Mesendoderm (in vitro differentiated cells): Measurements from ENCODE around the gene ACBD7.

Experiments used
- DNase-seq: peaks from one replicate; pipeline ENCODE4 v3.0.0; 2013
- H2AK5ac ChIP-seq: 2 replicates; pipeline ENCODE4 v1.6.1; 2013; ENCODE audit warnings: low read length, inconsistent platforms
- H2BK120ac ChIP-seq: 2 replicates; pipeline ENCODE4 v1.6.1; 2013; ENCODE audit warnings: low read depth, mild to moderate bottlenecking, low read length, moderate library complexity, mixed read lengths
- H2BK15ac ChIP-seq: replicated peaks from 2 replicates; pipeline ENCODE4 v1.6.1; 2013; ENCODE audit warnings: low read depth, mild to moderate bottlenecking, moderate library complexity
- H2BK5ac ChIP-seq: 2 replicates; pipeline ENCODE4 v1.6.1; 2013; ENCODE audit warnings: low read length, inconsistent platforms
- H3K18ac ChIP-seq: 2 replicates; pipeline ENCODE4 v1.6.1; 2013; ENCODE audit warnings: mild to moderate bottlenecking, low read length, mixed read lengths
- H3K23ac ChIP-seq: one replicate; pipeline ENCODE4 v1.6.1; 2013; ENCODE audit warnings: low read length
- H3K27ac ChIP-seq: 2 replicates; pipeline ENCODE4 v1.5.1; 2013; ENCODE audit warnings: low read depth, mild to moderate bottlenecking, inconsistent platforms, low read length, moderate library complexity
- H3K27me3 ChIP-seq: 2 replicates; pipeline ENCODE4 v1.6.1; 2013; ENCODE audit warnings: low read length, control low read depth, mild to moderate bottlenecking, inconsistent platforms; ENCODE audit not compliant: insufficient read depth, poor library complexity
- H3K36me3 ChIP-seq: 2 replicates; pipeline ENCODE4 v1.6.1; 2013; ENCODE audit warnings: low read length, inconsistent platforms; ENCODE audit not compliant: control insufficient read depth, insufficient read depth
- H3K4ac ChIP-seq: one replicate; pipeline ENCODE4 v1.6.1; 2013; ENCODE audit warnings: low read depth, mild to moderate bottlenecking, low read length, moderate library complexity
- H3K4me1 ChIP-seq: 2 replicates; pipeline ENCODE4 v1.6.1; 2013; ENCODE audit warnings: low read depth, low read length, inconsistent platforms; ENCODE audit not compliant: control insufficient read depth
- H3K4me2 ChIP-seq: 2 replicates; pipeline ENCODE4 v1.6.1; 2013; ENCODE audit warnings: low read length
- H3K4me3 ChIP-seq: 2 replicates; pipeline ENCODE4 v1.5.1; 2013; ENCODE audit warnings: mild to moderate bottlenecking, low read length
- H3K56ac ChIP-seq: one replicate; pipeline ENCODE4 v1.6.1; 2013; ENCODE audit warnings: low read length
- H3K79me1 ChIP-seq: 2 replicates; pipeline ENCODE4 v1.6.1; 2013; ENCODE audit warnings: low read length, inconsistent platforms
- H3K79me2 ChIP-seq: 2 replicates; pipeline ENCODE4 v1.6.1; 2013; ENCODE audit warnings: mild to moderate bottlenecking, low read length; ENCODE audit not compliant: control insufficient read depth, insufficient read depth
- H3K9ac ChIP-seq: 2 replicates; pipeline ENCODE4 v1.6.1; 2013; ENCODE audit warnings: low read length, inconsistent platforms
- H4K5ac ChIP-seq: one replicate; pipeline ENCODE4 v1.6.1; 2013; ENCODE audit warnings: low read length
- H4K8ac ChIP-seq: one replicate; pipeline ENCODE4 v1.6.1; 2013; ENCODE audit warnings: low read depth, mild to moderate bottlenecking, control low read depth, low read length, moderate library complexity
- WGBS: extraction: QIAGEN DNeasy Blood & Tissue Kit; methylation state at CpG from one replicate; pipeline ENCODE4 v1.1.7; 2013; ENCODE audit warnings: low lambda C conversion rate, missing lambda C conversion rate; ENCODE audit not compliant: insufficient coverage; ENCODE audit errors: extremely low coverage; 5-methylcytosine and 5-hydroxymethylcytosine counted together

The ACBD7 gene

GRCh38 chr10:15049533-15049932, 39.0 kb downstream of the ACBD7 start:
- Histone ChIP-seq H3K79me1 (no peaks in the 10 kb centered on the region), H4K8ac (no peak overlapping the region), H3K79me2 (no peaks in the 10 kb centered on the region), H3K36me3 (no peaks in the 10 kb centered on the region), H3K9ac (no peak overlapping the region), H3K4ac (no peak overlapping the region), H2BK120ac (no peak overlapping the region), H3K4me3 (no peak overlapping the region), H3K23ac (no peak overlapping the region), H2AK5ac (no peak overlapping the region), H3K18ac (no peak overlapping the region), H3K56ac (no peak overlapping the region), H3K27ac (no peak overlapping the region), H3K4me1 (no peaks in the 10 kb centered on the region), H2BK15ac (no peak overlapping the region), H2BK5ac (no peak overlapping the region), H3K4me2 (no peak overlapping the region), H3K27me3 (no peaks in the 10 kb centered on the region), H4K5ac (no peak overlapping the region)
- no peak for DNase-seq

DNA sequence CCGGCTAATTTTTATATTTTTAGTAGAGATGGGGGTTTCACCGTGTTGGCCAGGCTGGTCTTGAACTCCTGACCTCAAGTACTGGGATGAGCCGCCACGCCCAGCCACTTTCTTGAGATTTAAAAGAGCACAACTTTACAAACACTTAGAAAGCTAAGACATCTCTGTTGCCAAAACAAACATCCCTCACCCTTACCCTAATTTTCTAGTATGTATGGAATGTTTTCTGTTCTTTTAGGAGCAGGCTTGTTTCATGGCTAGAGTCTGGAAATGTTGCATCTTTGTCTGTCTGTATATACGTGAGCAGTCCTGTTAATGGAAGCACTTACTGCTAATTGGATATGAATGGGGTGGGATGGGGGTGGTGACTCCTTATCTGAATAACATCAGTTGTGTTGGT, 42.0 kb downstream of the ACBD7 start:
- Histone ChIP-seq H3K9ac (no peak overlapping the region), H3K4me1 (no peaks in the 10 kb centered on the region), H2BK5ac (no peak overlapping the region), H3K36me3 (no peaks in the 10 kb centered on the region), H3K27me3 (no peaks in the 10 kb centered on the region), H3K23ac (no peak overlapping the region), H3K4me2 (no peak overlapping the region), H3K27ac (no peak overlapping the region), H3K56ac (no peak overlapping the region), H2AK5ac (no peak overlapping the region), H4K8ac (no peak overlapping the region), H4K5ac (no peak overlapping the region), H3K4me3 (no peak overlapping the region), H3K18ac (no peak overlapping the region), H3K4ac (no peak overlapping the region), H2BK120ac (no peak overlapping the region), H3K79me2 (no peaks in the 10 kb centered on the region), H3K79me1 (no peaks in the 10 kb centered on the region), H2BK15ac (no peak overlapping the region)
- WGBS, result no CpG with 5 or more reads among the region's 5 CpGs
- peak; percentile 21 for DNase-seq

DNA sequence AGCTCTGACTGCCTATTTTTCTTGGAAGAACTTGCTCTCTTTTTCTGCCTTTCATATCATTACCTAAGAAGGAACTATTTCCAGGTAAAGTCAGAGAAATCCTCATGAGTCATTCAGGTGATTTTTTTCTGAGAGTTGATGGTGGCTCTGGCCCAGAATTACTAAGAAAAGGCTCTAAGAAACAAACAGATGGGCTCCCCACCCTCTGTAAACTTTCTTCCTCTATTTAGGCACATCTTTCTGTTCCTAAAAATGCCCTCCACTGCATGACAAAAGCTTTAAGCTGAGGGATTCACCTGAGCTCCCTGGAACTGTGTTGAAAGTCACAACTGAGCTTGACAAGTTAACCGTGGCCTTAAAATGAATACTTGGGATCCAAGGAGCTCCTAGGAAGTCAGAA, 43.2 kb downstream of the ACBD7 start:
- H3K36me3 ChIP-seq, result no peaks in the 10 kb centered on the region
- H3K4me2 ChIP-seq, result no peak overlapping the region
- no peak overlapping the region for H4K5ac ChIP-seq
- no peak overlapping the region for H3K18ac ChIP-seq
- no peaks in the 10 kb centered on the region for H3K4me1 ChIP-seq
- H3K56ac ChIP-seq, result no peak overlapping the region
- no peak overlapping the region for H3K4ac ChIP-seq
- no peak overlapping the region for H2BK5ac ChIP-seq
- H3K4me3 ChIP-seq, result no peak overlapping the region
- no peaks in the 10 kb centered on the region for H3K79me2 ChIP-seq
- no peak overlapping the region for H3K9ac ChIP-seq
- H2BK15ac ChIP-seq, result no peak overlapping the region
- H2BK120ac ChIP-seq, result no peak overlapping the region
- WGBS, result no CpG with 5 or more reads among the region's 1 CpG
- H2AK5ac ChIP-seq, result no peak overlapping the region
- no peak for DNase-seq
- no peak overlapping the region for H3K27ac ChIP-seq
- no peaks in the 10 kb centered on the region for H3K27me3 ChIP-seq
- H3K79me1 ChIP-seq, result no peaks in the 10 kb centered on the region
- H4K8ac ChIP-seq, result no peak overlapping the region
- no peak overlapping the region for H3K23ac ChIP-seq

- Histone ChIP-seq H3K23ac (no peak within 1 kb of the TSS), H3K4me1 (no peaks in the 10 kb centered on the region), H4K8ac (no peak within 1 kb of the TSS), H3K4me3 (no peak within 1 kb of the TSS), H3K79me2 (no peaks in the 10 kb centered on the region), H2BK15ac (no peak within 1 kb of the TSS), H2BK120ac (no peak within 1 kb of the TSS), H3K4ac (no peak within 1 kb of the TSS), H4K5ac (no peak within 1 kb of the TSS), H2AK5ac (no peak within 1 kb of the TSS), H3K56ac (no peak within 1 kb of the TSS), H3K18ac (no peak within 1 kb of the TSS), H3K27ac (no peak within 1 kb of the TSS), H2BK5ac (no peak within 1 kb of the TSS), H3K27me3 (no peaks in the 10 kb centered on the region), H3K9ac (no peak within 1 kb of the TSS), H3K4me2 (no peak within 1 kb of the TSS), H3K36me3 (no peaks in the 10 kb centered on the region), H3K79me1 (no peaks in the 10 kb centered on the region)
- no peak for DNase-seq
- no CpG with 5 or more reads among the region's 1 CpG for WGBS
These were observed 44.9 kb downstream of the ACBD7 start, which contains the start of gene OLAH for GRCh38 chr10:15043674-15044073. Gene OLAH (plus strand): TSS chr10:15043943. CDS start chr10:15047289, 3,346 bp downstream.

DNA sequence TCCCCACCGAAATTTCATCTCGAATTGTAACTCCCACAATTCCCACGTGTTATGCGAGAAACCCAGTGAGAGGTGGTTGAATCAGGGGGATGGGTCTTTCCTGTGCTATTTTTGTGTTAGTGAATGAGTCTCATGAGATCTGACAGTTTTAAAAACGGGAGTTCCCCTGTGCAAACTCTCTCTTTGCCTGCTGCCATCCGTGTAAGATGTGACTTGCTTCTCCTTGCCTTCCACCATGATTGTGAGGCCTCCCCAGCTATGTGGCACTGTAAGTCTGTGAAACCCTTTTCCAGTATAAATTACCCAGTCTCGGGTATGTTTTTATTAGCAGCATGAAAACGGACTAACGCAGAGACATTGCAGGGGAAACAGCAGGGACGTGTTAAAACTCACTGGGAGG, 50.2 kb downstream of the ACBD7 start:
- H3K79me2 ChIP-seq, result no peaks in the 10 kb centered on the region
- WGBS, result no CpG with 5 or more reads among the region's 10 CpGs
- H3K9ac ChIP-seq, result no peak overlapping the region
- no peak overlapping the region for H3K4ac ChIP-seq
- H3K27ac ChIP-seq, result no peak overlapping the region
- no peak overlapping the region for H2BK5ac ChIP-seq
- no peak overlapping the region for H3K4me3 ChIP-seq
- H3K4me1 ChIP-seq, result no peaks in the 10 kb centered on the region
- H2BK120ac ChIP-seq, result no peak overlapping the region
- H3K27me3 ChIP-seq, result no peaks in the 10 kb centered on the region
- no peak overlapping the region for H3K4me2 ChIP-seq
- no peaks in the 10 kb centered on the region for H3K36me3 ChIP-seq
- H3K79me1 ChIP-seq, result no peaks in the 10 kb centered on the region
- no peak overlapping the region for H3K18ac ChIP-seq
- H2AK5ac ChIP-seq, result no peak overlapping the region
- H3K23ac ChIP-seq, result no peak overlapping the region
- H4K5ac ChIP-seq, result no peak overlapping the region
- no peak overlapping the region for H2BK15ac ChIP-seq
- no peak overlapping the region for H4K8ac ChIP-seq
- no peak overlapping the region for H3K56ac ChIP-seq
- DNase-seq, result no peak

DNA sequence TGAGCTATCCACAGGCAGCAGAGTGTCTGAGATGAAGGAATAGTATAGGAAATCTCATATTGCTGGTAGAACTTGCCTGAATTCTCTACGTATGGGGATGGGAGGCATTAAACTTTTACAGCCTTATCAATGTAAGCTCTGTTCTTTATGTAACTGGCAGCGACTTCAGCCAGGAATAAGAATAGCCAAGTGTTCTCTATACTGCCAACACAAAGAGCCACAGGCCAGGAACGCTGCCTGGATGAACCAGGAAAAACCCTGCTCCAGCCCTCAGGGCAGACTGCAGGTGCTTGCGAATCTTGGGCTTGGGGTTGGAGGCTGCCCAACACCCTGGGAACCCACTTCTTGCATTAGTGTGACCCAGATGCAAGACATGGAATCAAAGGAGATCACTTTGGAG, 50.9 kb downstream of the ACBD7 start:
- Histone ChIP-seq H3K79me2 (no peaks in the 10 kb centered on the region), H3K4me3 (no peak overlapping the region), H3K79me1 (no peaks in the 10 kb centered on the region), H4K8ac (no peak overlapping the region), H3K18ac (no peak overlapping the region), H2BK120ac (no peak overlapping the region), H3K4me1 (no peaks in the 10 kb centered on the region), H3K27ac (no peak overlapping the region), H2BK15ac (no peak overlapping the region), H3K9ac (no peak overlapping the region), H3K36me3 (no peaks in the 10 kb centered on the region), H3K4ac (no peak overlapping the region), H3K4me2 (no peak overlapping the region), H2AK5ac (no peak overlapping the region), H2BK5ac (no peak overlapping the region), H4K5ac (no peak overlapping the region), H3K23ac (no peak overlapping the region), H3K56ac (no peak overlapping the region), H3K27me3 (no peaks in the 10 kb centered on the region)
- no peak for DNase-seq
- WGBS, result no CpG with 5 or more reads among the region's 4 CpGs
